Measurements from ENCODE around the gene CIB1.

CIB1 gene

DNA sequence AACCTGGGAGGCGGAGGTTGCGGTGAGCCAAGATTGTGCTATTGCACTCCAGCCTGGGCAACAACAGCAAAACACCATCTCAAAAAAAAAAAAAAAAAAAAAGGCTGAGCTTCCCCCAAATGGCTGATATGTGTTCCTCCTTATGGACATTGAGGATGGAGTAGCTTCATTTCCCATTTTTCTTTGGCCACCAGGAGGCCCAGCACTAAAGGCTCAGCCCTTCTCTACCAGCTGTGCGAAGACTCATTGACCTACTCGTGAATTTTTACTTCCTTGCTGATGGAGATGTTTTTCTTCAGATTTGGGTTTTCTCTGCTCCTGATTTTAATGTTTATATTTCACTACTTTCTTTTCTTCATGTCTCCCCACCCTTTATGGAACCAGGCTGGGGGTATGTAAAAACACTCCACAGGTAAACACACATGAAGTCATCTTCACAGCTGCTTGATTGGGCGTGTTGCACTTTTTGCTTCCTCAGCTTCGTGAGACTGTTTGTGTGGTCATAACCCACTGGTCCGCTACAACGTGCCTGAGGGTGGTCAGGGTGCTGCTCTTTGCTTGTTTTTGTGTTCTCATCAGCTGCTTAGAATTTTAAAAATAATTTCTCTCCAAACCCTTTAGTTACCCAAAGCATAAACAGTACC lies 19.1 kb downstream of the CIB1 start:
- DNase-seq = no peak

DNA sequence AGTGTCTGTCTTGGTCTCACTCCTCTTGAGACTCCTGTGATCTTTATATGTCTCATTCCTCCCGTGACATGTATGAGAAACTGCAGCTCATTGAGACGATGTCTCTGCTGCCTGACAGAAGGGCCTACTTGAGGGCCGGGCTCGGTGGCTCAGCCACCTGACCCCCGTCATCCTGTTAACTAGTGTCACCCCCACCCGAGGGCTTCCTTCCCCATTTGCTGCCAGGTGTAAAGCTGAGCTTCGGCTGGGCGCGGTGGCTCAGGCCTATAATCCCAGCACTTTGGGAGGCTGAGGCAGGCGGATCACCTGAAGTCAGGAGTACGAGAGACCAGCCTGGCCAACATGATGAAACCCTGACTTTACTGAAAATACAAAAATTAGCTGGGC lies 19.9 kb downstream of the CIB1 start:
- no peak for DNase-seq

DNA sequence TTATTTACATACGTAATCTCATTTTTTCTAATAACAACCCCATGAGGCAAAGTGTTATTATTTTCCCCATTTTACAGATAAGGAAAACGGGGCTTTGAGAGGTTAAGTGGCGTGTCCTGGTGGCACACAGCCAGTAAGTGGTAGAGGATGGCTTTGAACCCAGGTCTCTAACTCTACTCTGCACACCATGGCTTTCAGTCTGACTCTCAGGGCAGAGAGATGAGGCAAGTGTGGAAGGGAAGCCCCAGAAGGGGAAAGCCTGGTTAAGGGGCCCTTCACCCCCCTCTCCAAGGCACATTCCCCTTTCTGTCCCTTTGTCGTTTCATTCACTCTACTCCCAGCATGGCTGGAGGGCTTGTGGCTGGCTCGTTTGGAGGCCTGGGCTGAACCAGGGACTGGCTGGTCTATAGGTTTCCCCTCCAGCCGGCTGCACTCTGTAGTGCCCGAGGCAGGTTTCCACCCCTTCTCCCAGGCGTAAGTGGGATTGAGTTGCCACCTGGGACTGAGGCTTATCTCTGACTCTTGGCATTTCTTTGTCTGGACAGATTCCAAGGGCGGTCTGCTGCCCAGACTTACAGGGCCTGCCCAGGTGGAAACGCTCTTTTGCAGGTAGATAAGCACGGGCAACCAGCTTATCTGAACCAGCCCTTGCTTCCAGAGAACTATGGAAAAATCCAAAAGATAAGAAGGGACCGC lies 20.5 kb downstream of the CIB1 start:
- no peak for DNase-seq

DNA sequence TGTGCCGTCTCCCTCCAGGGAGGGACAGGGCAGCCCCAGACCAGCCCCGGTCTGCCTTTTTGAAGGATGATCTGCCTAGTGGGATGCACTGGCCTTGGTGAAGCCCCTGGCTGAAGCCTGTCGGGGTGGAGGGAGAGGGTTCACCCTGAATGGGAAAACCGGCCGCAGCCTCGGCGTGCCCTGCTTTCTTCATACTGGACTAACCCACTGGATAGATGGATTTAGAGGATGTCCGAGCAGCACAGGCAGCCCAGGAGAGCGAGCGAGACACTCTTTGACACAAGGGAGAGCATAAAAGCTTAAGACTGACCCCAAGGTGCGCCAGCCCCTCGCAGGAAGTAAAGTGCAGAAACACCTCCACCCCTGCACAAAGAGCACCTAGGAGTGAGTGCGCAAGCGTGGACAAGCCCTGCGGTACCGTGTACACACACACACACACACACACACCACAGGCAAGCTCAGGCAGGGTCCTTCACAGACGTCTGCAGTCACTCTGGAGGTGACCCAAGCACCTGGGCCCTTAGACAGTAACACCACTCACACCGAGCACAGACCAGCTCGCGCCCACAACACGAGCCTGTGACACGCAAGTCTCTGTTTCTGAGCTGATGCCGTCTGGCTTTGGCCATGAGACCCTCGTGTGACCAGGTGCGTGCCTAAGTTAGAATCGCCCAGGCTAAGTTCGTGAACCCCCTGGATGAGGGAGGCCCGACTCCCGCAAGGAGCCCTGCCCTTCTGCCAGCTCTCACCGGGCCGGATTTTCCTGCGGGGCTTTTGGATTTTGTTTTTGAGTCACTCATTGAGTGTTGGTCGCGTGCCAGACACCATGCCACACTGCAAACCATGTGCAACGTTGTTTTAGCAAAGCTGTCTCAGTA lies 21.3 kb downstream of the CIB1 start:
- DNase-seq = no peak

DNA sequence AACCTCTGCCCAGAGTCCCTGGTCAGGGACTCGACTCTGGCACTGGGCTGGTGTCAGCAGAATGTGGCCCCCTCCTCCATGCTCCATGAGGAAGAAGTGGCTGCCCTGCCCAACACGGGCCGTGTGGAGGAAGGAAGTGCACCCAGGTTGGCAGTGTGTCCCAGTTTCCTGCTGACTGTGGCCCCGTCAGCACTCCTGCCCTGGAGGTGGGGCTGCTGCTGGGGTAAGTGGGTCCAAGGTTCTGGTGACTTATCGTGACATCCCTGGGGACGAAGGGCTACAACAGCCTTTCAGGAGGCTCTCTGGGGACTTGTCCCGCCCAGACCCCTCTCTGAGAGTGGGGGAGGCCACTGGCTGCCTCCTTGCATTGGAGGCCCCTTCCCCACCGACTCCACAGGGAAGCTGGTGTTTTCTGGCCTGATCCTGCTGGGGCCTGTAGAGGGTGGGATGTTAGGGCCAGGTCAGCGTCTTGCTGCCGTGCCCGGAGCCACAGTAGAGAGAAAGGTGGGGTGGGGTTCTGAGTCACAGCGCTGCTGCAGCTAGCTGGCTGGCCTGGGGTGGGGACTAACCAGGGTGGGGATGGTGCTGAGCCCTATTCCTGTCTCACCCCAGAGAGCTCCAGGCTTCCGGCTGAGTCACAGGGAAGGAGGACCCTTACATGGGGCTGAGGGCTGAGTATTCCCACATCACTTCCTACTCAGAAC lies 22.1 kb downstream of the CIB1 start:
- DNase-seq = peak; percentile 79

DNA sequence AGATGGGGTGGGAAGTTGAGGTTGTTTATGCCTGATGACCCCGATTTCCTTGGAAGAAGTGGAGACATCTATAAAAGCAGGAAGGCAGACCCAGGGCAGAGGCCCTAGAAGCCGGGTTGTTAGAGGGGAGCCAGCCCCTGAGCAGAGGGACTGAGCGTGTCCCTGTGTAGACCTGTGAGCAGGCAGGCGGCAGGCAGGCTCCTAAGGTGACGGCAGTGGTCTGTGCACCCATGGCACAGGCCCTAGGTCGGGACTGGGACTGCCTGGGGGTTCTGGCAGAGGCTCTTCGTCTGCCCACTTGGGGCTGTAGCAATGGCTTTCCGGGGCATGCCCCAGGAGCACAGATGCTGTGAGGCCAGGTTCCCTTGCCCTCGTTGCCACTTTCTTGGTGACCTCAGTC lies 22.7 kb downstream of the CIB1 start:
- no peak for DNase-seq

DNA sequence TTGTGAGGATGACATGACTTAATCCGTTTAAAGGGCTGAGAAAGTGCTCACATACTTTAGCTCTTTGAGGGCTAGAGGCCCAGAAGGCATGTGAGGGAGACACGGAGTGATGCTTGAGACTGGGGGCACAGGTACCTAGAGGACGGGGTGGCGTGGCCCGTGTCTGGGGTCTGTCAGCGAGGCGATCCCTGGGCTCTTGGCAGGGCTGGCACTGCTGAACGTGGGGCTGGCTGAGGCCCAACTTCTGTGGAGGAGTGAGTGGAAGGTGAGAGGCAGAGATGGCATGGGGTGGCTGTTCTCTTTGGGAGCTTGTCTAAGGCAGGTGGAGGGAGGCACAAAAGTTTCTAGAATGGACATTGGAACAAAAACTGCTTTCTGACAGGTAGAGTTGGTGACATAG lies 23.1 kb downstream of the CIB1 start:
- DNase-seq = no peak

DNA sequence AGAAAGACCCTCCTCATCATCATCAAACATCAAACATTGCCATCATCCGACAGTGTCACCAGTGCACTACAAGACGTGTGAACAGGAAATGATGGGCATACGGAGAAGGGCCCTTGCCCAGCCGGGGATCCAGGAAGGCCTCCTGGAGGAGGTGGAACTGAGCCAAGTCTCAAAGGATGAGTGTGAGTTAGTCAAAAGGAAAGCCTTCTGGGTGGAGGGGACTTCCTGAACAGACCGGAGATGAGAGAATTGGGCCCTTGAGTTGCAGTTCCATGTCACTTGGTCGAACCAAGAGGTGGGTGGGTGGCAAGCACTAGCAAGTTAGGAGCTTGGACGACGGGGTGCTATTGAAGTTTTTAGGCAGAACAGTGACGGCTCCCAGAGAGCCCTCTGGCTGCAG lies 24.1 kb downstream of the CIB1 start:
- DNase-seq = peak; percentile 33

DNA sequence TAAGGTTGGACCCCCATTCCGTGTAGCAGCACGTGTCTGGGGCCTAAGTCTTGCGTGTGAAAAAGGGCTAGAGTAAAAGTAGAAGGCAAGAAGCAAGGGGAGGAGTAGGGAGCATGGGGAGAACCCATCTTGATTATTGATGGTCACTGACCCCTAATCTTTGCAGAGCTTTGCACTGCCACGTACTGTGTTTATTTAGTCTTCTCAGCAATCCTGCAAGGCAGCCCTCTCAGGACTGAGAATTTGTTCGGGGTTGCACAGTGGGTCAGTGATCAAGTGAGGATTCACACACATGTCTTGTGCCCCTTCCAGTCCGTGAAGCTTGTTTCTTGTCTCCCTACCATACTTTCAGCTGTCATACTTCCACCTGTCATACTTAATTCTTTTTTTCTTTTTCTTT lies 25.4 kb downstream of the CIB1 start:
- no peak for DNase-seq

DNA sequence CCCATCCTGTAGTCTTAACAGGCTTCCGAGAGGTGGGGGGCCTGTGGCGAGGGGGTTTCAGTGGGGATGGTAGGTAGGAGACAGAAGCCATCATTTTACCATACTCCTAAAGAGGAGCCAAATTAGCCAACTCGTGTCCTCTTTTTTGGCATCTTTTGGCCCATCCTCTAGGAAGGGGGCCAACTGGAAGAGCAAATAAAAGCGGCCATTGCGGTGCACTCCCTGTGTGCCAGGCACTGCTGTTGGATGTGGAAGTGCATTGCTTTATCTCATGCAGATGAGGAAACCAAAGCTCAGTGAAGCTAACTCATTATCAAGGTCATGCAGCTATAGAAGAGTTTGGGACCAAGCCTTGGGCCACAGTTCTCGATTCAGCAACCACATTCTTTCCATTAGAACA lies 26.5 kb downstream of the CIB1 start:
- DNase-seq = no peak

DNA sequence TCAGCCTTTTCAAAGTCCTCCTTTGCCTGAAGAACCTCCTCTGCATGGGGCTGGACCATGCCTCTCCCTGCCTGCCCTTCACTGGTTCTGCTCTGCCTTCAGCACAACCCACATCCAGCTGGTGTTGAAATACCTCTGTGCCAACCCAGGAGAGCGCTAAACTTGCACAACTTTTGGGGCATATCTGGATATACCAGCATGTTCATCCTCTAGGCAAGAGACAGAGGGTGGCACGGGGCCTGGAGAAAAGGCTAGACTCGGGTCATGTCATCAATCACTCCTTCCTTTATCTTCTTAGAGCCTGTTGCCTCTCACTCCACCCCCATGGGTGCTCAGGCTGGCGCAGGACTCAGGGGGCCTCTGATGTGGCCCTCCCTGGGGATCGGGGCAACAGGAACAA lies 27.9 kb downstream of the CIB1 start:
- DNase-seq = no peak

DNA sequence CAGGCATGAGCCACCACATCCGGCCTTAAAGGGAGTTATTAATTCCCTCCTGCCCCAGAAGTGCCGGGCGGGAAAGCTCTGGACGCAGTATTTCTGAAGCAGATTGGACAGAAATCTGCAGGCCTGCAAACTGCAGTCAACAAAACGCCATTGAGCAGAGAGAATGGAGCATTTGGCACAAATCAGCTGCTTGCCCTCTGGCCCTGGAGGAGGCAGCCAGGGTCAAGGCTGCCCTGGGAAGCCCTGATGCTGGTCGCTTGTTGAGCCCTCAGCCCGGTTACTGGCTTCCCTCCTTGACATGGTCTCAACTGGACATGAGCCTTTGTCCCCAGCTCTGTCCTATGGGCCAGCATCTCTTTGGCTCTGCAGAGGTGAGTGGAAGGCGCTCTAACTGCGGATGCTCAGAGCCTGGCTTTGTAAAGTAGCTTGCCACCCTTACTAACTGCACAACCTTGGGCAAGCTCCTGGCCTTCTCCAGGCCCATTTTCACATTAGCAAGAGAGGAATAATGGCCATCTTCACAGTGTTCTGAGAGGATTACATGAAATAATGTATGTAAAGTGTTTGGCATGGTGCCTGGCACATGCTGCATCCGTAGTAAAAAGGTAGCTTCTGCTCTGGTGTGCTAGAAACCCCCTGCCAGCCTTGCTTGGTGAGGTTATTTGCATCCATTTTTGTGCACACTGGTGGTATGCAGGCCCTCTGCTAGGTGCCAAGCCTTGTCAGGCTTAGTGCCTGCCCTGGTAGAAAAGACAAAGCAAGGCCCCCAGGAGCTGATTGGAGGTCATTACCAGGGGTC lies 28.5 kb downstream of the CIB1 start:
- DNase-seq = no peak

DNA sequence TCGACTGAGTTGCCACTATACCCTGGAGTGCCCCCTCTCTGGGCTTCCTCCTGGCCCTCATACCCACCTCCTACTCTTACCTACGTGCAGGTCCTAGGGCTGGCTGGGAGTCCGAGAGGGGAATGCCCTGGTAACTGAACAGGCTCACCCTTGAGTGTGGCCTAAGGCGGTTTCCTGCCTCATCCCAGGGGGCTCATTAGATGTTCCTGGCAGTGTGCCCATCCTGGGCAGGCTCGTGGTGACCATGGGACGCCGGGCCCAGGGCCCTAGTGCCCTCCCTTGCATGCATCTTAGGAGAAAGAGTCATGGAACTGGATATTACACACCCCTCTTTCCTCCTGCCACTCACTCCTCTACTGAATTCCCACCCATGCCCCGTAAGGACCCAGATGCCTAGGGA lies 29.8 kb downstream of the CIB1 start:
- DNase-seq = no peak

DNA sequence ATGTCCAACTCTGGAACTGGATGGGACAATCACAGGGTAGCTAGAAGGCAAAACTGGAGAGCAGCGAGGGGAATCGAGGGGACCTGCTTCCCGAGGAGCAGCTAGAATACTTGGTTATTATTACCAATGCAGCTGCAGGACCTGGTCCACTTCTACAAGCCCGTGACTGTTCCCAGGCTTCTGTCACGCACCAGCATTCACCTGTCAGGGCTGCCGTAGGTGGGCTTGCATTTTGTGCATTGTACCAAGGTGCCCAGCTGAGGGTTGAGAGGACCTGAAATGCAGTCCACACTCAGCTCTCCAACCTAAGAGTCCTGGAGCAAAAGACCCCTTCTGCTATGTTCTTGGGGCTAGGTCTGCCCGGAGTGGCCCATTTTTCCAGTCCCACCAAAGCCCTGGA lies 30.3 kb downstream of the CIB1 start:
- DNase-seq = no peak

DNA sequence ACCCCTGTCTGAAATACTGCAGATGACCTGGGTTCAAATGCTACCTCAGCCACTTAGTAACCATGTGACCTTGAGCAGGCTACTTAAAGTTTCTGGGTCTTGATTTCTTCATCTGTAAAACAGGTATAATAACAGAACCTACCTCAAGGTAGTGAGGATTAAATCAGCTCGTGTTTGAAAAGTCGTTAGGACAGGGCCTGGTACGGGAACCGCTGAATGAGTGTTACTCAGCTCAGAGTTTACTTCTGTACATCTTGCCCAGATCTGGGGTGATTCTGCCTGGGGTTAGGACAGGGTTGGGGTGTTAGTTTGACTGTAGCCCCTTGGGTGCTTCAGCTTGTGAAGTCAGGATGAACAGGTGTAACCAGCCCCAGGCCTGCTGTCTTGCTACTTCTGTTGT lies 30.8 kb downstream of the CIB1 start:
- DNase-seq = no peak

DNA sequence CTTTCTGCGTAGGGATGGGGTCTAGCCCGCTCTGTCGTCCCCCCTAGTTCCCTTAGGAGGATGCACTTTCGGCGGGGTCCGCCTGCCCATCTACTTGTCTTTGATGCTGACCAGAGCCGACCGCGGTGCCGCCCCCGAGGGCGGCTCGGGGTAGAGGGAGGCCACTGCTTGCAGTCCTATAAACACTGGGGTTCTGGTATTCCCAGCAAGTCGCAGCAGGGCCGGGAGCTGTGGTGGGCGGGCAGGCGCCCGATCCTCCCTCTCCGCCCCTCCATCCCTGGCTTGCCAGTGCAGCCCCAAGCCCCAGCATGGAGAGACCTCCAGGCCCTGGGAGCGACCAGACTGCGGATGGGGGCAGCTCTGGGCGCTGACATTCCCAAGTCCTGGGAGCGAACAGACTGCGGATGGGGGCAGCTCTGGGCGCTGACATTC lies 31.8 kb downstream of the CIB1 start:
- no peak for DNase-seq

DNA sequence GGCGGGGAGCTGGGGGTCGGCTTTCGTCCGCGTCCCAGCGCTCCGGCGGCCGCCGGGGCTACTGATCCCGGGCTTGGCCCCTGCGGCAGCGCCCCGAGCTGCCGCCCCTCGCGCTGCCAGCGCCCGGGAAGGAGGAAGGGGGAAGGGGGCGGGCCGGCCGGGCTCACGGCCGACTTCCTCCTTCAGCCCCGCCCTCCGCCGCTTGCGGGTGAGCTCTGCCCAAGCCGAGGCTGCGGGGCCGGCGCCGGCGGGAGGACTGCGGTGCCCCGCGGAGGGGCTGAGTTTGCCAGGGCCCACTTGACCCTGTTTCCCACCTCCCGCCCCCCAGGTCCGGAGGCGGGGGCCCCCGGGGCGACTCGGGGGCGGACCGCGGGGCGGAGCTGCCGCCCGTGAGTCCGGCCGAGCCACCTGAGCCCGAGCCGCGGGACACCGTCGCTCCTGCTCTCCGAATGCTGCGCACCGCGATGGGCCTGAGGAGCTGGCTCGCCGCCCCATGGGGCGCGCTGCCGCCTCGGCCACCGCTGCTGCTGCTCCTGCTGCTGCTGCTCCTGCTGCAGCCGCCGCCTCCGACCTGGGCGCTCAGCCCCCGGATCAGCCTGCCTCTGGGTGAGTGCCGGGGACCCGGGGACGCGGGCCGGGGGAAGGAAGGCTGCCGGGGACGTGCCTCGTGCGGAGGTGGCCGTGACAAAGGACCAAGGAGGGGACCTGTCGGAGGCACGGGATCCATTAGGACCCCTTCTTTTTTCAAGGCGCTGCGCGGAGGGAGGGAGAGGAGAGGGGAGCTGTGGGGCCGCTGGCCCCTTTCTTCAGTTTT lies 32.4 kb downstream of the CIB1 start, which contains the start of gene SEMA4B:
TSS of gene SEMA4B (plus strand) at position 201 of the 814 bp plus-strand sequence. CDS start at position 450, 249 bp downstream.
- peak; percentile 56 for DNase-seq

DNA sequence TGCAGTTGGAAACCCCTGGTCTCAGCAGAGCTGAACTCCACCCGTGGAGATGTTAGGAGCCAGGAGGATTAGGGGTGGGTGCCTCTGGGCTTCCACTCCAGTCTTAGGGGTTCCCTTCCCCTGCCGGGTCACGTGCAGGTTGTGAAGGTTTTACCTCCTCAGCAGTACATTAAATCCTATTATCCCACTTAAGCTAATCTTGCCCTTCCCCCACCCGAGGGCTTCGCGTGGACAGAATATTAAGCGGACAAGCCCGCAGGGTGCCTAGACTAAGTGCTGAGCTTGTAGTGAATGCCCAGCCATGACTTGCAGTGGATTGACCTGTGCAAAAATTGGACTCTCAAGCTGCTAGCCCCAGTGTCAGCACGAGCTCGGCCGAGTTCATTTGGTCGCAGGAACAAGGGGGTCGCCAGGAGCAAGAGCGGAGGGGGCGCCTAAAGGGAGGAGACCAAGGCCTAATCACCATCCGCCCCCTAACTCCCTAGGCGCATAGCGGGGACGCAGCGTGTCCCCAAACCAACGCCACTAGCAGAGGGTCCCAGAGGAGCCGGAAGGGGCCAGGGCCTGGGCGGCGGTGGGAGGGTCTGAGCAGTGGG lies 33.1 kb downstream of the CIB1 start:
- no peak for DNase-seq

DNA sequence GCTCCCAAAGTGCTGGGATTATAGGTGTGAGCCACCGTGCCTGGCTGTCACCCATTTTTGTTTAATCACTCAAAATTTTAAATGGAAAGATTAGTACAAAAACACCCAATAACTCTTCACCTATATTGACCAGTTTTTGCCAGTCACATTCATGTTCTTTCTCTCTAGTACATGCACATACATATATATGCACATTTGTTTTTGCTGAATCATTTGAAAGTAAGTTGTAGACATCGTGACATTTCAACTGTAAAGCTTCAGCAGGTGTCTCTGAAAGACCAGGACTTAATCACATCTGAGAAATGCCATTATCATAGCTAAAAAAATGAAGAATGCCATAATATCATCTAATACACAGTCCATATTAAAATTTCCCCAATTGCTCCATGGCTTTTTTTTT lies 39.1 kb downstream of the CIB1 start:
- no peak for DNase-seq

DNA sequence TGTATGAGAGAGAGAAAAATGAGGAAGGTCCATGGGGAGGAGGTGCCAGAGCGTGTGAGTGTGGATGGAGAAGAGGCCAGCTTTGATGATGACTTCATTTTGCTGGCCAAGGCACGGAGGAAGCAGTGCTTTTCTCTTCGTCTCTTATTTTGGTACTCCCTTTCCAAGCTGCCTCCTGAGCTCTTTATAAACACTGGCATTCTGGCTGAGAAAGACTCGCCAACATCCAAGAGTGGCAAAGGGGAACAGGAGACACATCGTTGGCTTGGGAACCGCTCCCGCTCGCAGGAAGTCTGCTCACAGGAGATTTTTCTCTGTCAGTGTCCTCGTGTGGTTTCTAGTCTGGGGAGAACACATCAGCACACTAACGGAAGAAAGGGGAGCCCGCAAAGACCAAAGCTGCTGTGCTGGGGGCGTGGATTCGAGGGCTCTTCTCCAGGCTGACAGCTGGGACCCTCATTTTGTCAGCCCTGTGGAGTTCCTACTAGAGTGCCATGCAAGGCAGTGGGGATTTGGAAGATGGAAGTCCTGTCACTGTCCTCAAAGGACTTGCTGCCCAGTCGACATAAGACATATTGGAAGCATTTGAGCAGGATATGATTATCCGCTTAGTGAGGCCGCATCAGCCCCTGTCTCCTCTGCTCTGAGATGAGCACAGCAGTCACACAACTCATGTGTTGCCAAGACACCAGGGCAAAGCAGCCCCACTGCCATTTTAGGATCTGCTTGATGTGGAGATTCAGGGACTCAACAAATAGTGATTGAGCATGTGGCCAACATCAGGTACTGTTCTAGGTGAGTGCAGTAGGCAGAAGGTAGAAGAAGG lies 40.6 kb downstream of the CIB1 start:
- DNase-seq = no peak

Measured in fibroblast of skin of back (primary cell).